NK-92 (cell line): ENCODE measurements around the gene PXMP4.

ENCODE experiments used
- DNase-seq: peaks from one replicate; lab custom pipeline; 2025; ENCODE audit not compliant: unreplicated experiment; lab: John Stamatoyannopoulos, UW

PXMP4 gene

GRCh38 chr20:33685328-33686099 lies 34.6 kb downstream of the PXMP4 start:
- DNase-seq = no peak

- DNase-seq = no peak
Observed at GRCh38 chr20:33684533-33685327, 35.4 kb downstream of the PXMP4 start.

- DNase-seq = no peak
Observed at GRCh38 chr20:33681728-33682353, 38.3 kb downstream of the PXMP4 start.

GRCh38 chr20:33681288-33681687 lies 38.8 kb downstream of the PXMP4 start:
- DNase-seq = no peak

- DNase-seq = no peak
Observed at GRCh38 chr20:33680686-33681085, 39.4 kb downstream of the PXMP4 start.

- DNase-seq = no peak
Observed at GRCh38 chr20:33679758-33680485, 40.2 kb downstream of the PXMP4 start.

GRCh38 chr20:33677991-33678702 lies 42.0 kb downstream of the PXMP4 start:
- DNase-seq = no peak

GRCh38 chr20:33676652-33677645 lies 43.2 kb downstream of the PXMP4 start:
- DNase-seq = no peak

- no peak for DNase-seq
Observed at GRCh38 chr20:33676121-33676520, 44.0 kb downstream of the PXMP4 start.

GRCh38 chr20:33675136-33675959 lies 44.8 kb downstream of the PXMP4 start:
- no peak for DNase-seq

GRCh38 chr20:33674294-33675135 lies 45.6 kb downstream of the PXMP4 start, which contains the start of gene NECAB3:
TSS of gene NECAB3 (minus strand) at chr20:33674428. CDS start at chr20:33674352, 76 bp downstream.
- no peak for DNase-seq

- no peak for DNase-seq
Observed at GRCh38 chr20:33673410-33674293, 46.5 kb downstream of the PXMP4 start.

- no peak for DNase-seq
Observed at GRCh38 chr20:33673114-33673409, 47.0 kb downstream of the PXMP4 start.

GRCh38 chr20:33672426-33673113 lies 47.5 kb downstream of the PXMP4 start:
- no peak for DNase-seq

GRCh38 chr20:33671573-33672288 lies 48.4 kb downstream of the PXMP4 start:
- DNase-seq = no peak
